Esophagus muscularis mucosa (tissue), 4 donors: Measurements from ENCODE around the gene HOXA10. TPM values are rescaled to one million over a fixed set of nuclear protein-coding genes. Genes with fewer than 3 reads are reported as not detected.

Source experiments
- DNase-seq: peaks from one replicate; pipeline ENCODE4 v3.0.0-alpha.2; 2017; ENCODE audit errors: extremely low spot score
- H3K27ac ChIP-seq, 4 donors: fragments of 200-600 bp; sonication (generic); replicated peaks in 1 of 4; 1 replicate in 3 of 4; 2 replicates in 1 of 4; pipeline ENCODE4 v1.5.1; 2016 to 2019; ENCODE audit warnings: mild to moderate bottlenecking in 1 of 4
- H3K27me3 ChIP-seq, 4 donors: fragments of 200-600 bp; sonication (generic); one replicate each; pipeline versions ENCODE4 v1.5.1 to v1.6.0; 2016 to 2019
- H3K36me3 ChIP-seq, 4 donors: fragments of 200-600 bp; sonication (generic); one replicate each; pipeline ENCODE4 v1.5.1; 2016 to 2019
- H3K4me1 ChIP-seq, 4 donors: fragments of 200-600 bp; sonication (generic); one replicate each; pipeline ENCODE4 v1.5.1; 2016 to 2019
- H3K4me3 ChIP-seq, 4 donors: fragments of 200-600 bp; sonication (generic); 1 replicate in 2 of 4; 2 replicates in 2 of 4; pipeline ENCODE4 v1.5.1; 2016 to 2019; ENCODE audit warnings: mild to moderate bottlenecking in 4 of 4, moderate library complexity in 1 of 4
- H3K9me3 ChIP-seq, 4 donors: fragments of 200-600 bp; sonication (generic); 1 replicate in 3 of 4; 2 replicates in 1 of 4; pipeline ENCODE4 v1.5.1; 2016 to 2019
- CTCF ChIP-seq, 3 experiments: fragments of 200-600 bp in 2 of 3; fragments of 450-650 bp in 1 of 3; sonication (generic) in 2 of 3; IDR thresholded peaks; one replicate each; pipeline ENCODE4 v1.5.1; 2017 to 2019; ENCODE audit warnings: antibody characterized with exemption in 3 of 3, mild to moderate bottlenecking in 2 of 3, moderate library complexity in 1 of 3
- EP300 ChIP-seq: sonication (generic); formaldehyde crosslinking; IDR thresholded peaks from one replicate; pipeline ENCODE4 v1.6.1; 2017; ENCODE audit warnings: antibody characterized with exemption
- POLR2A ChIP-seq: fragments of 450-650 bp; IDR thresholded peaks from one replicate; pipeline ENCODE4 v1.6.1; 2017; ENCODE audit warnings: antibody characterized with exemption, moderate library complexity, mild to moderate bottlenecking, low read depth
- POLR2AphosphoS5 ChIP-seq, 2 donors: sonication (generic); formaldehyde crosslinking; IDR thresholded peaks; one replicate each; pipeline ENCODE4 v1.6.1; 2017; ENCODE audit warnings: antibody characterized with exemption in 2 of 2
- WGBS: methylation state at CpG from one replicate; pipeline ENCODE4 v1.1.5; 2018; 5-methylcytosine and 5-hydroxymethylcytosine counted together
- intact Hi-C: fragments of 100-400 bp; cut with DNase I; formaldehyde crosslinking; loops from one replicate; pipeline ENCODE4 v1.15.1; 2023
- total RNA-seq, 4 donors: library from RNA; depleted of rRNA; stranded (reverse); fragments of >200 nt; gene quantifications; one replicate each; pipeline versions ENCODE4 v1.1.0 to v1.2.1, GENCODE V29; 2016

HOXA10 gene
- total RNA-seq, 4 donors from 2014 or later = not detected

- Histone ChIP-seq H3K4me1 (peaks cover 16 to 64% (median 54%) of the 10 kb centered on the region in 4 donors), H3K36me3 (no peaks in the 10 kb centered on the region), H3K27ac (no peak overlapping the region), H3K9me3 (no peaks in the 10 kb centered on the region), H3K4me3 (no peak overlapping the region), H3K27me3 (peaks cover 27 to 100% (median 98%) of the 10 kb centered on the region in 4 donors)
- WGBS = 50% methylated on average over 4 of the region's 4 CpGs
- intact Hi-C loops = no loop called here
- TF ChIP-seq EP300 = no peak
- no peak for TF ChIP-seq CTCF (IDR thresholded peaks at IDR 0.05)
- no peak for TF ChIP-seq POLR2AphosphoS5 (IDR thresholded peaks at IDR 0.05)
- TF ChIP-seq POLR2A = no peak
- no peak for DNase-seq
Observed at GRCh38 chr7:27167916-27168264, 6.2 kb downstream of the HOXA10 start.

GRCh38 chr7:27166531-27167505, 7.3 kb downstream of the HOXA10 start:
- DNase-seq = no peak
- intact Hi-C loops = no loop called here
- TF ChIP-seq CTCF (IDR thresholded peaks at IDR 0.05) (no peak), POLR2AphosphoS5 (IDR thresholded peaks at IDR 0.05) (no peak), POLR2A (no peak), EP300 (no peak)
- no peak overlapping the region for H3K27ac ChIP-seq
- H3K9me3 ChIP-seq = no peaks in the 10 kb centered on the region
- H3K36me3 ChIP-seq = no peaks in the 10 kb centered on the region
- H3K27me3 ChIP-seq = peaks cover 27 to 100% (median 95%) of the 10 kb centered on the region in 4 donors
- WGBS = 10% methylated on average over 29 of the region's 50 CpGs
- peak overlapping the region in 1 of 4 donors; percentile 2 for H3K4me3 ChIP-seq
- H3K4me1 ChIP-seq = peaks cover 11 to 55% (median 43%) of the 10 kb centered on the region in 4 donors

DNA sequence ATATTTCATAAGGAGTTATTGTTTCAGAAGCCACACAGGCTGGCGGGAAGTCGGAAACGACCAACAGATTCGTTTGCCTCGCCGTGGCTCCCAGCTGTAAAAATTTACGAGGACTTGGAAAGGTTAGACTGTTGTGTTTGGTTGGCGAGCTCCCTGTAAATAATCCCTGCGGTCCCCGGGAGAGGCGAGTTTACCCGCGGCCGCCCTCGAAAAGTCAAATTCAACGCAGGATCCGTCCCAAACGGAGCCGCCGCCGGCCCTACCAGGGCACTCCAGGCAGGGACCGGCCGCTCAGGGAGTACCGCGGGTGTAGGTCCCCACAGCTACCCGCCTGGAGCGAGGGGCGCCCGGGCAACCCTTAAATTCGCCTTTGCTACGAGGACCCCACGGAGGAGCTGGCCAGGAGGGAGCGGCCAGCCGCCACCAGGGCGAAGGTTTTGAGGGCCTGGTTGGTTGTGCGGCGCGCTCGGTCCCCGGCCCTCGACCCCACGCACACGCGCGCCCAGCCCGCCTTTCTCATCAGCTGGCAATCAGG, 8.1 kb downstream of the HOXA10 start:
- H3K9me3 ChIP-seq = no peaks in the 10 kb centered on the region
- peak overlapping the region in 1 of 4 donors; percentile 2 for H3K4me3 ChIP-seq
- H3K27me3 ChIP-seq = peaks cover 27 to 100% (median 95%) of the 10 kb centered on the region in 4 donors
- no peak overlapping the region for H3K27ac ChIP-seq
- H3K36me3 ChIP-seq = no peaks in the 10 kb centered on the region
- no peak for TF ChIP-seq CTCF (IDR thresholded peaks at IDR 0.05)
- TF ChIP-seq POLR2A = no peak
- no peak for TF ChIP-seq POLR2AphosphoS5 (IDR thresholded peaks at IDR 0.05)
- TF ChIP-seq EP300 = no peak
- intact Hi-C loops = no loop called here
- WGBS = 12% methylated on average over 13 of the region's 46 CpGs
- no peak for DNase-seq
- peaks cover 18 to 57% (median 48%) of the 10 kb centered on the region in 4 donors for H3K4me1 ChIP-seq

GRCh38 chr7:27165089-27165995, 8.8 kb downstream of the HOXA10 start, which contains the start of gene HOXA9:
TSS of gene HOXA9 (minus strand) at chr7:27165537. CDS start at chr7:27165457, 80 bp downstream.
- 7% methylated on average over 37 of the region's 82 CpGs for WGBS
- intact Hi-C loops = no loop called here
- TF ChIP-seq EP300 (no peak), CTCF (IDR thresholded peaks at IDR 0.05) (no peak), POLR2AphosphoS5 (IDR thresholded peaks at IDR 0.05) (no peak), POLR2A (no peak)
- H3K27ac ChIP-seq = no peak within 1 kb of the TSS
- H3K36me3 ChIP-seq = no peaks in the 10 kb centered on the region
- H3K9me3 ChIP-seq = no peaks in the 10 kb centered on the region
- no peak for DNase-seq
- peaks cover 25 to 64% (median 55%) of the 10 kb centered on the region in 4 donors for H3K4me1 ChIP-seq
- H3K27me3 ChIP-seq = peaks cover 27 to 100% (median 92%) of the 10 kb centered on the region in 4 donors
- H3K4me3 ChIP-seq = peak within 1 kb of the TSS; percentile 21 to 31 (median 25)
